Uterus (tissue), 2 donors: ENCODE results near the gene EMP3.

Source experiments
- CTCF ChIP-seq, 4 experiments: fragments of 200-600 bp in 2 of 4; fragments of 450-650 bp in 2 of 4; sonication (generic) in 2 of 4; IDR thresholded peaks; one replicate each; pipeline ENCODE4 v1.5.1; 2016 to 2019; ENCODE audit warnings: antibody characterized with exemption in 4 of 4, mild to moderate bottlenecking in 2 of 4, moderate library complexity in 1 of 4
- POLR2A ChIP-seq, 2 donors: fragments of 450-650 bp; IDR thresholded peaks; one replicate each; pipeline ENCODE4 v1.6.1; 2016; ENCODE audit warnings: antibody characterized with exemption in 2 of 2, mild to moderate bottlenecking in 1 of 2, moderate library complexity in 1 of 2

DNA sequence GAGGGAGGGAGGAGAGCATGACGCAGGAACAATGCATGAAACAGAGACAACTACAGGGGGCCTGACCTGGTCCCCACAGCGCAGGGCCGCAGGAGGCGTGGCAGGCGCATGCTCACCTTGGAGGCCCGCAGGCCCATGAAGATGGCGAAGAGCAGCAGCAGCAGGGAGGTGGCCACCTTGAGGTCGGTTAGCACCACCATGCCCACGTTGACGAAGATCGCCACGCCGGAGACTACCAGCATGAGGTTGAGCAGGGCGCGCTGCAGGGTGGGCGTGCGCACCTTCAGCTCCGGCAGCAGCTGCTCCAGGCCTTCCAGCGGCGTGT lies 17.0 kb downstream of the EMP3 start:
- TF ChIP-seq CTCF (IDR thresholded peaks at IDR 0.05) (no peak), POLR2A (IDR thresholded peaks at IDR 0.05) (no peak)
